Stomach (tissue), 9 donors: Measurements from ENCODE around the gene KLK15. TPM values are rescaled to one million over a fixed set of nuclear protein-coding genes. Genes with fewer than 3 reads are reported as not detected.
A peak's percentile ranks its signal among the peaks of the same experiment; 100 is the strongest.

ENCODE experiments used
- DNase-seq, 2 donors: peaks; one replicate each; pipeline versions ENCODE4 v3.0.0 to v3.0.0-alpha.2; 2013 to 2019
- H3K27ac ChIP-seq, 5 donors: fragments of 200-600 bp in 4 of 5; sonication (generic) in 4 of 5; one replicate each; pipeline ENCODE4 v1.5.1; 2013 to 2019; ENCODE audit warnings: mild to moderate bottlenecking in 1 of 5, moderate library complexity in 1 of 5
- H3K27me3 ChIP-seq, 3 donors: fragments of 200-600 bp; sonication (generic); one replicate each; pipeline ENCODE4 v1.5.1; 2017 to 2019; ENCODE audit warnings: mixed run types in 1 of 3
- H3K36me3 ChIP-seq, 4 donors: fragments of 200-600 bp; sonication (generic); 1 replicate in 3 of 4; 2 replicates in 1 of 4; pipeline ENCODE4 v1.5.1; 2016 to 2019
- H3K4me1 ChIP-seq, 4 donors: fragments of 200-600 bp; sonication (generic); one replicate each; pipeline ENCODE4 v1.5.1; 2016 to 2019
- H3K4me3 ChIP-seq, 4 donors: fragments of 200-600 bp; sonication (generic) in 3 of 4; one replicate each; pipeline ENCODE4 v1.5.1; 2016 to 2019; ENCODE audit warnings: mild to moderate bottlenecking in 1 of 4
- H3K9me3 ChIP-seq, 4 donors: fragments of 200-600 bp; sonication (generic); one replicate each; pipeline ENCODE4 v1.5.1; 2016 to 2019
- EP300 ChIP-seq: sonication (generic); formaldehyde crosslinking; IDR thresholded peaks from one replicate; pipeline ENCODE4 v1.6.1; 2017; ENCODE audit warnings: antibody characterized with exemption
- POLR2A ChIP-seq, 4 donors: fragments of 450-650 bp; IDR thresholded peaks; one replicate each; pipeline ENCODE4 v1.6.1; 2016; ENCODE audit warnings: antibody characterized with exemption in 4 of 4, control low read depth in 2 of 4, mild to moderate bottlenecking in 1 of 4, moderate library complexity in 1 of 4
- POLR2AphosphoS5 ChIP-seq, 3 donors: sonication (generic); formaldehyde crosslinking; IDR thresholded peaks; one replicate each; pipeline ENCODE4 v1.6.1; 2016; ENCODE audit warnings: antibody characterized with exemption in 3 of 3
- WGBS, 5 donors: extraction: QIAGEN DNeasy Blood & Tissue Kit in 3 of 5; methylation state at CpG; one replicate each; pipeline versions ENCODE4 v1.1.5 to v1.1.7; 2013 to 2018; 5-methylcytosine and 5-hydroxymethylcytosine counted together
- intact Hi-C: fragments of 100-400 bp; cut with DNase I; formaldehyde crosslinking; loops from one replicate; pipeline ENCODE4 v1.15.1; 2023; ENCODE audit warnings: low total_unique reads
- polyA plus RNA-seq, 3 donors: library from polyadenylated mRNA; stranded (reverse); fragments of 200-250 nt; gene quantifications; one replicate each; pipeline ENCODE4 v1.2.3, GENCODE V29; 2013
- total RNA-seq, 5 donors: library from RNA; depleted of rRNA; stranded (reverse); fragments of >200 nt; gene quantifications; one replicate each; pipeline versions ENCODE4 v1.1.0 to v1.2.3, GENCODE V29; 2014 to 2016
- TF ChIP-seq, protein P1 (sequence below), 7 experiments: fragments of 450-650 bp in 4 of 7; fragments of 200-600 bp in 3 of 7; sonication (generic) in 3 of 7; IDR thresholded peaks; one replicate each; pipeline ENCODE4 v1.5.1; 2016 to 2019; ENCODE audit warnings: antibody characterized with exemption in 7 of 7, control low read depth in 2 of 7, mild to moderate bottlenecking in 1 of 7
- donor health status: healthy with polysubstance abuse.
- donor health status: Bipolar disorder and iron deficiency.
- donor health status: healthy.

KLK15 gene
- total and polyA plus RNA-seq, 8 donors = not detected

- peaks cover 13 to 93% (median 20%) of the 10 kb centered on the region in 3 donors for H3K27me3 ChIP-seq
- intact Hi-C loops = no loop called here
Observed at GRCh38 chr19:50826492-50827240, 6.7 kb downstream of the KLK15 start.

DNA sequence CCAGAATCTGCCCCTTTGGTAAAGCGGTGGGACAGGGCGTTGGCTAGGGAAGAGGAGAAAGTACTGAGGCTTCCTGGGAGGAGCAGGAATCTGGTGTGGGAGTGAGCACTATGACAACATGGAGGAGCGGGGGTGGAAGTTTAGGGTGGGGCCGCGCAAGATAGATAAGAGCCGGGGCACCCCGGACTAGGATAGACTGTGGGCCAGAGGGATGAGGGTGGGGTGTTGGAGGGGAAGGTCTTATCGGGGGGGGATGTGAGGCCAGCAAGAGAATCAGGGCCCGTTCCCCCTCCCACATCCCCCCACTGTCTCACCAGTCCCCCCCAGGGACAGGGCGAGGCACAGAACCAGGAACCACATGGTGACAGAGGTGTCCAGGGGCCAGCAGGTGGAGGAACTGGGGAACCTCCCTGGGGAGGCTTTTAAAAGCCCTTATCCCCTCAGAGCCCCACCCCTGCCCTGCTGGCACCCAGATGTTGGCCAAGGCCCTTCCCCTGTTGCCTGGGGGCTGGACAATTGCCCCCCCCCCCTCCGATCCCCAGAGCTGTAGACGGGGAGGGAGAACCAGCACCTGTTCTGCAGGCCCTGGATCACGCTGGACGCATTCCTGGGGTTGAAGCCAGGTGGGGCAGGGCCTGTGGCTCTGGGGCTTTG, 9.9 kb downstream of the KLK15 start, which contains the start of gene KLK1:
Gene KLK1, minus strand, starts transcription at position 399 of the 654 bp plus-strand sequence. Its CDS starts 39 bp downstream, at position 360.
- Histone ChIP-seq H3K4me1 (peaks cover 0 to 15% (median 14%) of the 10 kb centered on the region in 4 donors), H3K9me3 (peaks cover 0 to 3% (median 0%) of the 10 kb centered on the region in 4 donors), H3K27me3 (peaks cover 12 to 98% (median 50%) of the 10 kb centered on the region in 3 donors), H3K27ac (no peak within 1 kb of the TSS), H3K36me3 (no peaks in the 10 kb centered on the region), H3K4me3 (no peak within 1 kb of the TSS)
- TF ChIP-seq POLR2AphosphoS5 (IDR thresholded peaks at IDR 0.05) (no peak), POLR2A (IDR thresholded peaks at IDR 0.05) (no peak), EP300 (no peak)
- TF ChIP-seq, protein P1, sequence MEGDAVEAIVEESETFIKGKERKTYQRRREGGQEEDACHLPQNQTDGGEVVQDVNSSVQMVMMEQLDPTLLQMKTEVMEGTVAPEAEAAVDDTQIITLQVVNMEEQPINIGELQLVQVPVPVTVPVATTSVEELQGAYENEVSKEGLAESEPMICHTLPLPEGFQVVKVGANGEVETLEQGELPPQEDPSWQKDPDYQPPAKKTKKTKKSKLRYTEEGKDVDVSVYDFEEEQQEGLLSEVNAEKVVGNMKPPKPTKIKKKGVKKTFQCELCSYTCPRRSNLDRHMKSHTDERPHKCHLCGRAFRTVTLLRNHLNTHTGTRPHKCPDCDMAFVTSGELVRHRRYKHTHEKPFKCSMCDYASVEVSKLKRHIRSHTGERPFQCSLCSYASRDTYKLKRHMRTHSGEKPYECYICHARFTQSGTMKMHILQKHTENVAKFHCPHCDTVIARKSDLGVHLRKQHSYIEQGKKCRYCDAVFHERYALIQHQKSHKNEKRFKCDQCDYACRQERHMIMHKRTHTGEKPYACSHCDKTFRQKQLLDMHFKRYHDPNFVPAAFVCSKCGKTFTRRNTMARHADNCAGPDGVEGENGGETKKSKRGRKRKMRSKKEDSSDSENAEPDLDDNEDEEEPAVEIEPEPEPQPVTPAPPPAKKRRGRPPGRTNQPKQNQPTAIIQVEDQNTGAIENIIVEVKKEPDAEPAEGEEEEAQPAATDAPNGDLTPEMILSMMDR (IDR thresholded peaks at IDR 0.05) = no peak
- WGBS, 5 donors = 28 to 50% (median 32%) methylated on average over 13 to 14 of the region's 14 CpGs
- peak in 1 of 2 donors; percentile 75 for DNase-seq
- intact Hi-C loops = no loop called here

More at GRCh38 chr19:50826492-50827240, 6.7 kb downstream of the KLK15 start:
- no peaks in the 10 kb centered on the region for H3K4me1 ChIP-seq
- TF ChIP-seq POLR2AphosphoS5 (IDR thresholded peaks at IDR 0.05) (no peak), POLR2A (IDR thresholded peaks at IDR 0.05) (no peak), EP300 (no peak)
- TF ChIP-seq, protein P1 (IDR thresholded peaks at IDR 0.05) = no peak
- no peak overlapping the region for H3K4me3 ChIP-seq
- 69 to 81% (median 79%) methylated on average over 37 to 43 of the region's 43 CpGs for WGBS, 5 donors
- no peak for DNase-seq
- H3K9me3 ChIP-seq = peaks cover 0 to 3% (median 0%) of the 10 kb centered on the region in 4 donors
- H3K27ac ChIP-seq = no peak overlapping the region
- H3K36me3 ChIP-seq = no peaks in the 10 kb centered on the region

DNA sequence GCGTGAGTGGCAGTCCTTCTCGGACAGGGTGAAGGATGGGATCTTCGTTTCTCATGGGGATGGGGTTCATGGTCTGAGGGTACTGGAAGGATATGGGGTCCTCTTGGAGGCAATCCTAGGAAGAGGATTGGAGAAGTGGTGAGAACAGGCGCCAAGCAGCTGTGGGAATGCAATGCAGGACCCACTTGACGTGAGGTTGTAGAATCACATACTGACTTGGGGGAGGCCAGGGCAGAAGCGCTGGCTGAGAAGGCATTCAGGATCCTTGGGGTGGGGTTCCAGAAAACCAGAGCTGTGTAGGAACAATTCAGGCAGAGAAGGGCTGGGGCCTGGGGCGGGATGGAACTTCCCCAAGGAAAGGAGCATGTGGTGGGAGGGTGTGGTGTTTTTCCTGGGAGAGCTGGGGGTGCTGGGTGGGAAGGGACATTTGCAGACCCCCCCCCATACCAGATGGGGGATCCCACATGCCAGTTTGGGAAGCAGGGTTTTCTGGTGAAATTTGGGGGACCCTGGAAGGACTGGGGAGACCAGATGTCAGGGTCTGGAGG, 10.6 kb downstream of the KLK15 start:
- no peak for DNase-seq
- no peaks in the 10 kb centered on the region for H3K36me3 ChIP-seq
- peaks cover 0 to 22% (median 21%) of the 10 kb centered on the region in 4 donors for H3K4me1 ChIP-seq
- TF ChIP-seq EP300 = no peak
- TF ChIP-seq, protein P1 (IDR thresholded peaks at IDR 0.05) = no peak
- no peak for TF ChIP-seq POLR2AphosphoS5 (IDR thresholded peaks at IDR 0.05)
- no peak for TF ChIP-seq POLR2A (IDR thresholded peaks at IDR 0.05)
- peaks cover 15 to 99% (median 58%) of the 10 kb centered on the region in 3 donors for H3K27me3 ChIP-seq
- no peak overlapping the region for H3K4me3 ChIP-seq
- peaks cover 0 to 3% (median 0%) of the 10 kb centered on the region in 4 donors for H3K9me3 ChIP-seq
- H3K27ac ChIP-seq = no peak overlapping the region
- intact Hi-C loops = no loop called here
- WGBS, 5 donors = 72 to 81% (median 78%) methylated on average over 7 of the region's 7 CpGs

DNA sequence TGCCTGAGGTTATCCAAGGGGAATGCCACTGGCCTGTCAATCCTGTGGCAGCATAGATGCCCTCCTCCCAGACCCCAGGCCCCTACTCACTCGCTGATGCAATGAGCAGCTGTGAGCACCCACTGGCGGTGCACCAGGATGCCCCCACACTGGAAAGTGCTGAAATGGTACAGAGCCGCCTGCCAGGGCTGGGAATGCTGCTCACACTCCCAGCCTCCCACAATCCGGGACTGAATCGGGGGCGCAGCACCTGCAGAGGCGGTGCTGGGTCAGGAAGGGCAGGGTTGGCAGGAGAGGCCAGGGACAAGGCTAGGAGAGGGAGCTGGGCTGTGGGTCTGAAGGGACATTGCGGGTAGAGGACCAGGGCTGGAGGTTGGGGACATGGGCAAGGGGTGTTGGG, 11.8 kb downstream of the KLK15 start:
- no peak overlapping the region for H3K27ac ChIP-seq
- H3K4me3 ChIP-seq = no peak overlapping the region
- intact Hi-C loops = no loop called here
- WGBS, 5 donors = 41 to 59% (median 45%) methylated on average over 7 to 8 of the region's 8 CpGs
- DNase-seq = no peak
- H3K27me3 ChIP-seq = peaks cover 15 to 100% (median 54%) of the 10 kb centered on the region in 3 donors
- H3K9me3 ChIP-seq = no peaks in the 10 kb centered on the region
- H3K4me1 ChIP-seq = peaks cover 0 to 23% (median 22%) of the 10 kb centered on the region in 4 donors
- H3K36me3 ChIP-seq = no peaks in the 10 kb centered on the region
- no peak for TF ChIP-seq EP300
- TF ChIP-seq POLR2AphosphoS5 (IDR thresholded peaks at IDR 0.05) = no peak
